ENCODE measurements around the gene SFTPD. TPM values are rescaled to one million over a fixed set of nuclear protein-coding genes. Genes with fewer than 3 reads are reported as not detected.

The SFTPD gene
- total RNA-seq, 1 experiment from 2014 or later = 0.24 TPM

DNA sequence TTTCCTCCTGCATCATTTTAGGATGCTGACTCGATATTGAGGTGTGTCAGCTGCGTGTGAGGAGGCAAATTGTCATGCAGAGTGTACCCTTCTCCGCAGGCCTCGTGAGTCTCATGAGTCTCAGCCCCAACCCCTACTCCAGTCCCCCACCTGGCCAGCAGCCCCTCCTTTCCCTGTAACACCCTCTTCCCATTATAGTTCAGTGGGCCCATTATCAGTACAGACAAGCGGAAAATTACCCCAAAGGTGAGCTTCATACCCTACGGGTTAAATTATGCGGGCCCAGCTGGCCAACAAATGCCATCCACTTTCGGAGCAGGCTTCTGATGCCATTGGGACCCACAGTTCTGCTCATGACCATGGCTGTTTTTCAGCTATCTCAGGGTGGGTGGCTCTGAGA lies 25.2 kb downstream of the SFTPD start:
- H3K4me3 Mint-ChIP-seq = no peak overlapping the region
- WGBS (ENCODE audit: extremely low coverage, insufficient read length, low lambda C conversion rate) = no CpG with 5 or more reads among the region's 8 CpGs

More for the DNA sequence above, 25.2 kb downstream of the SFTPD start:
- Mint-ChIP-seq H3K27me3 (ENCODE audit: low read depth) (peaks cover 5% of the 10 kb centered on the region), H3K4me1 (no peaks in the 10 kb centered on the region), H3K9me3 (peaks cover 6 to 12% of the 10 kb centered on the region in 2 experiments), H3K36me3 (ENCODE audit: insufficient read depth in 1 of 3, low read depth in 3 of 3) (peaks cover 7 to 12% (median 7%) of the 10 kb centered on the region in 3 experiments), H3K27ac (no peak overlapping the region)
- no peak overlapping the region for H2BK120ac ChIP-seq (ENCODE audit: low read depth, low read length, poor library complexity, severe bottlenecking)
- no peak overlapping the region for H2BK15ac ChIP-seq (ENCODE audit: low read depth, low read length)
- H3K23me2 ChIP-seq (ENCODE audit: insufficient read length, low read depth, low read length, poor library complexity, severe bottlenecking) = no peaks in the 10 kb centered on the region
- H3K4me1 ChIP-seq (ENCODE audit: insufficient read depth, low read length) = peaks cover 3% of the 10 kb centered on the region; the same call in 1 of the 2 replicates
- H3K9ac ChIP-seq (ENCODE audit: extremely low read depth, insufficient read length, low read length) = no peak overlapping the region
- no peak overlapping the region for H2AK5ac ChIP-seq (ENCODE audit: insufficient read length, low read length)
- no peak overlapping the region for H2AFZ ChIP-seq (ENCODE audit: low read length)
- H3K9me3 ChIP-seq (ENCODE audit: control insufficient read depth, low read depth, low read length) = no peaks in the 10 kb centered on the region
- no peaks in the 10 kb centered on the region for H3K79me2 ChIP-seq (ENCODE audit: insufficient read depth, low read length)
- no peak overlapping the region for H3K18ac ChIP-seq (ENCODE audit: insufficient read length, low read depth, low read length)
- H2BK12ac ChIP-seq (ENCODE audit: insufficient read length, low read depth, low read length) = no peak overlapping the region
- H4K8ac ChIP-seq (replicated peaks; ENCODE audit: insufficient read length, low read depth, low read length) = no peak overlapping the region
- no peak for DNase-seq
- H3K14ac ChIP-seq (ENCODE audit: insufficient read depth, low read length) = no peak overlapping the region
- no peak overlapping the region for H3K27ac ChIP-seq (ENCODE audit: insufficient read length, low read depth, low read length)
- no peaks in the 10 kb centered on the region for H3K27me3 ChIP-seq (ENCODE audit: insufficient read depth, low read length)
- no peak overlapping the region for H4K5ac ChIP-seq (ENCODE audit: insufficient read length, low read depth, low read length)
- no peak for TF ChIP-seq CTCF (conservative IDR thresholded peaks at IDR 0.05)
- H3K4me2 ChIP-seq (ENCODE audit: insufficient read depth, insufficient read length, low read length) = no peak overlapping the region
- H3K23ac ChIP-seq (ENCODE audit: insufficient read length, low read depth, low read length) = no peak overlapping the region
- no peaks in the 10 kb centered on the region for H4K20me1 ChIP-seq (ENCODE audit: control insufficient read depth, insufficient read depth, insufficient read length)
- H4K91ac ChIP-seq (ENCODE audit: insufficient read length, low read depth, low read length) = no peak overlapping the region
- H2BK20ac ChIP-seq (ENCODE audit: low read depth, low read length, poor library complexity, severe bottlenecking) = no peak overlapping the region
- no peak overlapping the region for H2BK5ac ChIP-seq (ENCODE audit: insufficient read length, low read length)
- H3K4ac ChIP-seq (ENCODE audit: low read depth, low read length) = no peak overlapping the region
- no peaks in the 10 kb centered on the region for H3K79me1 ChIP-seq (ENCODE audit: insufficient read depth, low read depth, low read length, poor library complexity, severe bottlenecking)
- no peak overlapping the region for H3K56ac ChIP-seq (ENCODE audit: insufficient read length, low read depth, low read length)
- H3T11ph ChIP-seq (ENCODE audit: low read length) = no peak overlapping the region
